Activated T-cell treated with anti-CD3 and anti-CD28 coated beads for 4 hours (primary cell): ENCODE data around the gene METTL9.
"Not testable (repeated sequence)": the region's sequence is repeated elsewhere in the genome, so short reads cannot be mapped to it uniquely, and the experiment has no call there.

Experiments used
- DNase-seq: peaks from one replicate; pipeline ENCODE4 v3.0.0-alpha.2; 2020

The METTL9 gene

GRCh38 chr16:21576323-21576722 is 23.1 kb upstream of the METTL9 start:
- not testable (repeated sequence) for DNase-seq

DNA sequence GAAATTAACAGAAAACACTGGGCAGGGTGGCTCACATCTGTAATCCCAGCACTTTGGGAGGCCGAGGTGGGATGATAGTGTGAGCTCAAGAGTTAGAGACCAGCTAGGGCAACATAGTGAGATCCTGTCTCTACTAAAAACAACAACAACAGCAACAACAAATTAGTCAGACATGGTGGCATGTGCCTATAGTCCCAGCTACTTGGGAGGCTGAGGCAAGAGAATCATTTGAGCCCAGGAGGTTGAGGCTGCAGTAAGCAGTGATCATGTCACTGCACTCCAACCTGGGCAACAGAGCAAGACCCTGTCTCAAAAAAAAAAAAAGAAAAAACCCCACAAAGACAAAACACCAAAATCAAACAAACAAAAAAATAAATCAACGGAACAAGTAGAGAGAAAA is 21.9 kb upstream of the METTL9 start:
- DNase-seq, result not testable (repeated sequence)

DNA sequence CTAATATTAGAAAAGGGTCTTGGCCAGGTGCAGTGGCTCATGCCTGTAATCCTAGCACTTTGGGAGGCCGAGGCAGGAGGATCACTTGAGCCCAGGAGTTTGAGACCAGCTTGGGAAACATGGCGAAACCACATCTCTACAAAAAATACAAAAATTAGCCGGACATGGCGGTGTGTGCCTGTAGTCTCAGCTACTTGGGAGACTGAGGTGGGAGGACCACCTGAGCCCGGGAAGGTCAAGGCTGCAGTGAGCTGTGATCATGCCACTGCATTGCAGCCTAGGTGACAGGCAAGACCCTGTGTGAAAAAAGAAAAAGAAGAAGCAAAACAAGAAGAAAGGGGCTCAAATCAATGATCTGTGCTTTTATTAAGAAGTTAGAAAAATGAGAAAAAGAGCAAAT is 21.1 kb upstream of the METTL9 start:
- DNase-seq, result not testable (repeated sequence)

DNA sequence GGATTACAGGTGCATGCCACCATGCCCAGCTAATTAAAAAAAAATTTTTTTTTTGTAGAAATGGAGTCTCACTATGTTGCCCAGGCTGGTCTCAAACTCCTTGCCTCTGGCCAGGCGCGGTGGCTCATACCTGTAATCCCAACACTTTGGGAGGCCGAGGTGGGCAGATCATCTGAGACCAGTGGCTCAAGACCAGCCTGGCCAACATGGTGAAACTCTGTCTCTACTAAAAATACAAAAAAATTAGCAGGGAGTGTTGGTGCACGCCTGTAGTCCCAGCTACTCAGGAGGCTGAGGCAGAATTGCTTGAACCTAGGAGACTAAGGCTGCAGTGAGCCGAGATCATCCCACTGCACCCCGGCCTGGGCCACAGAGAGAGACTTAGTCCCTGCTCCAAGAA is 19.2 kb upstream of the METTL9 start:
- not testable (repeated sequence) for DNase-seq

- DNase-seq, result no peak
Observed at GRCh38 chr16:21580807-21581206, 18.6 kb upstream of the METTL9 start.

DNA sequence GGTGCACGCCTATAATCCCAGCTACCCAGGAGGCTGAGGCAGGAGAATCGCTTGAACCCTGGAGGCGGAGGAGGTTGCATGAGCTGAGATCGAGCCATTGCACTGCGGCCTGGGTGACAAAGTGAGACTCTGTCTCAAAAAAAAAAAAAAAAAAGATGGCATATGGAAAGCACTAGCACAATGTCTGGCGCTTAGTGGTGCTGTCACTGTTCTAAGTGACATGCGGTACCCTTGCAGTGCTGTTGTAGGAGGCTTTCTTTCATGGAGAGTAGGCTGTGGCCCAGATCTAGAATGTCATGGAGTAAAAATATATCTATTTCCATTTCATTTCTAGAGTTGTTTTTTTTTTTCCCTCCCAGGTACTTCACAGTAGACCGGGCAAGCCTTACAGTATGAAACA is 14.6 kb upstream of the METTL9 start:
- no peak for DNase-seq

DNA sequence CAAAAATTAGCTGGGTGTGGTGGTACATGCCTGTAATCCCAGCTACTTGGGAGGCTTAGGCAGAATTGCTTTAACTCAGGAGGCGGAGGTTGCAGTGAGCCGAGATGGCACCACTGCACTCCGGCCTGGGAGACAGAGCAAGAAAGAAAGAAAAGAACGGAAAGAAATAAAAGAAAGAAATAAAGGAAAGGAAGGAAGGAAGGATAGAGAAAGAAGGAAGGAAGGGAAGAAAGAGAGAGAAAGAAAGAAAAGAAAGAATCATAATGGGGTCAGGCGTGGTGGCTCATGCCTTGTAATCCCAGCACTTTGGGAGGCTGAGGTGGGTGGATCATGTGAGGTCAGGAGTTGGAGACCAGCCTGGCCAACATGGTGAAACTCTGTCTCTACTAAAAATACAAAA is 10.8 kb upstream of the METTL9 start:
- DNase-seq, result not testable (repeated sequence)

- no peak for DNase-seq
Observed at GRCh38 chr16:21589551-21589950, 9.8 kb upstream of the METTL9 start.

- no peak for DNase-seq
Observed at GRCh38 chr16:21590287-21590686, 9.1 kb upstream of the METTL9 start.

DNA sequence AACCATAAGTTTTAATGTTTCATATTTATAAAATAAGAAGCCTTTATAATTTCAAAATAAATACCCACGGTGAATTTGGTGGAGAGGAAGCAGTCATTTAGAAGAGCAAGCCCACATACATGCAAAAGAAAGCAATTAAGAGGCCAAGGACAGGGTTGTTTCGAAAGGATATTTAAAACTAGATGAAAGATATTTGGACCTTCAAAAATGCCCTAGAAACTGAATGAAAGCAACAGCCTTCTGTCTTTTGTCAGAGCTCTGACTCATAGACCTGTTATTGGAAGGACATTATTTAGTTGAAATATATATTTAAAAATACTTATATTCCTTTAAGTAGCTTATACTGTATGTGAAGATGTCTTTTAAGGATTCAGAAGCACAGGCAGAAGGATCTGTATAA is 8.6 kb upstream of the METTL9 start:
- no peak for DNase-seq

- DNase-seq, result no peak
Observed at GRCh38 chr16:21592191-21592590, 7.2 kb upstream of the METTL9 start.

DNA sequence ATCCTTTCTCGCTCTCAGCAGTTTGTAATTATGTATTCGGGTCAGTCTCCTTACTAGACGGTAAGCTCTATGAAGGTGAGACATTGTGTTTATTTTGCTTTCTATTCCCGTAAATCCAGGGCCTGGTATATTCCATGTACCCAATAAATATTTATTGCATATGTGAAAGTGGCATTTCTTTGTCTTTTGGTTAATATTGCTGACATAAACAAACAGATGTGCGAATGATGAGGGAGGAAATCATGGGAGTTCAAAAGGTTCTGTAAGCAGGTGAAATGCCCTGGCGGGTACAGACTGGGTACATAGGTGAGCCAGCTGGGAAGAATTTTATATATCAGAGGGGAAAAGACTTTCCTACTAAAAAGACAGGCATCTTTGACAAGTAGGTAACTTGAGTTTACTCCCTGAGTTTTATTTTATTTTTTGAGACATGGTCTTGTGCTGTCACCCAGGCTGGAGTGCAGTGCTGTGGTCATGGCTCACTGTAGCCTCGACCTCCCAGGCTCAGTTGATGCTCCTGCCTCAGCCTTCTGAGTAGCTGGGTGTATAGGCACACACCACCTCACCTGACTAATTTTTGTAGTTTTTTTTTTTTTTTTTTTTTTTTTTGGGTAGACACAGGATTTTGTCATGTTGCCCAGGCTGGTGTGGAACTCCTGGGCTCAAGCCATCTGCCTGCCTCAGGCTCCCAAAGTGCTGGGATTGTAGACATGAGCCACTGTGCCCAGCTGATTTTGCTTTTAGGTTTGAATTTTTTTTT is 5.7 kb upstream of the METTL9 start:
- DNase-seq, result no peak

DNA sequence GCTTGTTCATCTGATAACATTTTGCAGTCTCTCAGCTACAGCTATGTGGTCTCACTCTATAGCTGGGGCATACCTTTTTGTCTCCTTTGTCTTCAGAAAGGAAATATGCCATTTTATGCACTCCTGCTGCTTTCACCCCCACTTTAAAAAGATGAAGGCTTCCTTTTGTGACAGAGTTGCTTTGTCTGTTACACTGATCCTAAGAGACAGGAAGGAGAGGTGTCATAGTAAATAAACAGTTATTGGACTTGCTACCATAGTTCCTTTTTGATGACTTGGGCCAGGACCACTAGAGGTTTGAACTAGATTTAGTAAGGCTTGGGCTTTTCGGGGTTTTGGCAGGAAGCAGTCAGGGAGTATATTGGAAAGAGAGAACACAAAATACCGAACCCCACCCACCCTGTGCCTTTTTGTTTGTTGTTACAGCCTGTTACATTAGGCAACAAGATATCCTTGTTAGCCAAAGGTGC is 1.8 kb upstream of the METTL9 start:
- no peak for DNase-seq

GRCh38 chr16:21598206-21598605 is 1.2 kb upstream of the METTL9 start:
- DNase-seq, result no peak

DNA sequence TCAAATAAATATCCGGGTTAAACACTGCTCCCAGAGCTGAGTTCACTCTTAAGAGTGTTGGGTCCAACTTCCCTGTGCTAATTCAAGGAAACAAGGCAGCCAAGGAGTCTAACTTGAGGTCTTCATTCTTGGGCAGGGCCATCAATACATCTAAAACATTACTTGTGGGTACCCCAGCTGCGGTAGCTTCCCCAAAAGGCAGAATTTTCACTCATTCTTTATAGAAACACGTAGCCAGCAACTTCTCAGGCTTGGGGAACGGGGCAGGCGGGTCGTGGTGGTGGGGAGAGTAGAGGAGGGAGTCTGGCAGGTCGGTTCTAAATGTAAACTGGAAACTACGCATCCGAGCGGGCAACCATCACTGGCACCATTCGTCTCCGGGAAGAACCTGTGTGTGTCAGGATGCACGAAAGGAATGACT is 666 bp upstream of the METTL9 start:
- DNase-seq, result no peak

GRCh38 chr16:21600031-21600773 is 825 bp downstream of the METTL9 start:
- DNase-seq, result no peak

- DNase-seq, result no peak
Observed at GRCh38 chr16:21602785-21603184, 3.4 kb downstream of the METTL9 start.

GRCh38 chr16:21603928-21604327 is 4.6 kb downstream of the METTL9 start:
- DNase-seq, result no peak

GRCh38 chr16:21605848-21606247 is 6.5 kb downstream of the METTL9 start:
- not testable (repeated sequence) for DNase-seq

GRCh38 chr16:21608639-21609328 is 9.4 kb downstream of the METTL9 start:
- no peak for DNase-seq

- no peak for DNase-seq
Observed at GRCh38 chr16:21610006-21610544, 10.7 kb downstream of the METTL9 start.

GRCh38 chr16:21610766-21611165 is 11.4 kb downstream of the METTL9 start:
- no peak for DNase-seq

DNA sequence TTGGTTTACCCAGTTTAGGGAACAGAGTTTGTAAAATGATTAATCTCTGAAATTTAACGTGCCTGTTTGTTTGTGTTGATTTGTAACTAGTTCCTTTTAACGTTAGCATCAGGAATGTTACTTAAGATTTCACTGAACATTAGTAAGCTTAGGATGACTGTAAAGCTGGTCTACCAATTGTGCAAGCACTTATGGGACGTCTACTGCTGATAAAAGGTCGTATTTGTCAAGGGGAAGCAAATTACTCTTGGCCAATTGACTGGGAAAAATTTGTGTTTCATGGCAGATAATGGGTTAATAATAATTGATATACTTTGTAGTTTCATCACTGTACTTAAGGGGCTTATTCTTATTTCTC is 11.8 kb downstream of the METTL9 start:
- no peak for DNase-seq
